CD14-positive monocyte (primary cell): ENCODE results near the gene TOLLIP. TPM values are rescaled to one million over a fixed set of nuclear protein-coding genes. Genes with fewer than 3 reads are reported as not detected.
"Not testable (repeated sequence)": the region's sequence is repeated elsewhere in the genome, so short reads cannot be mapped to it uniquely, and the experiment has no call there.

Source experiments
- DNase-seq, 3 donors: peaks; one replicate each; pipeline ENCODE4 v3.0.0-alpha.2; 2011 to 2022
- H2AFZ ChIP-seq: 2 replicates; pipeline ENCODE4 v1.6.0; 2012; ENCODE audit warnings: mild to moderate bottlenecking, low read depth, low read length, inconsistent platforms; ENCODE audit not compliant: insufficient read depth, poor library complexity, severe bottlenecking
- H3K27ac ChIP-seq, 2 donors: 1 replicate in 1 of 2; 2 replicates in 1 of 2; pipeline ENCODE4 v1.5.1; 2012 to 2013; ENCODE audit warnings: low read length in 2 of 2, control low read depth in 1 of 2, inconsistent platforms in 1 of 2, low read depth in 1 of 2, mild to moderate bottlenecking in 1 of 2
- H3K27me3 ChIP-seq, 2 donors: one replicate each; pipeline versions ENCODE4 v1.6.0 to v1.6.1; 2011 to 2013; ENCODE audit warnings: low read length in 2 of 2; ENCODE audit not compliant: control insufficient read depth in 2 of 2, insufficient read depth in 2 of 2
- H3K36me3 ChIP-seq, 2 donors: replicated peaks in 1 of 2; 1 replicate in 1 of 2; 2 replicates in 1 of 2; pipeline versions ENCODE4 v1.5.1 to v1.6.1; 2012 to 2013; ENCODE audit warnings: low read length in 2 of 2, control low read depth in 1 of 2, inconsistent platforms in 1 of 2, mild to moderate bottlenecking in 1 of 2; ENCODE audit not compliant: insufficient read depth in 2 of 2, control insufficient read depth in 1 of 2
- H3K4me1 ChIP-seq, 2 donors: 1 replicate in 1 of 2; 2 replicates in 1 of 2; pipeline versions ENCODE4 v1.5.1 to v1.6.1; 2012 to 2013; ENCODE audit warnings: low read length in 2 of 2, control low read depth in 1 of 2, inconsistent platforms in 1 of 2, mild to moderate bottlenecking in 1 of 2, moderate library complexity in 1 of 2; ENCODE audit not compliant: insufficient read depth in 2 of 2, control insufficient read depth in 1 of 2
- H3K4me2 ChIP-seq: replicated peaks from 2 replicates; pipeline ENCODE3; 2012; ENCODE audit warnings: low read length, moderate library complexity, mild to moderate bottlenecking; ENCODE audit not compliant: poor library complexity, severe bottlenecking; ENCODE audit errors: extremely low read depth
- H3K4me3 ChIP-seq, 3 experiments: fragments of 200-600 bp in 1 of 3; sonication (generic) in 1 of 3; replicated peaks in 1 of 3; 1 replicate in 2 of 3; 2 replicates in 1 of 3; pipeline ENCODE4 v1.5.1; 2011 to 2013; ENCODE audit warnings: low read length in 3 of 3, mild to moderate bottlenecking in 3 of 3, control low read depth in 2 of 3, low read depth in 2 of 3, inconsistent platforms in 1 of 3, moderate library complexity in 1 of 3
- H3K79me2 ChIP-seq: 2 replicates; pipeline ENCODE4 v1.6.0; 2012; ENCODE audit warnings: mild to moderate bottlenecking, control low read depth, inconsistent platforms, low read length, moderate library complexity; ENCODE audit not compliant: insufficient read depth
- H3K9ac ChIP-seq: 2 replicates; pipeline ENCODE4 v1.6.0; 2017; ENCODE audit warnings: low read length, mild to moderate bottlenecking; ENCODE audit not compliant: insufficient read depth, poor library complexity, severe bottlenecking
- H3K9me3 ChIP-seq, 2 donors: replicated peaks in 1 of 2; 1 replicate in 1 of 2; 2 replicates in 1 of 2; pipeline versions ENCODE4 v1.5.1 to v1.6.1; 2012 to 2013; ENCODE audit warnings: low read length in 2 of 2, control low read depth in 1 of 2; ENCODE audit not compliant: control insufficient read depth in 1 of 2, insufficient read depth in 1 of 2
- H4K20me1 ChIP-seq: 2 replicates; pipeline ENCODE4 v1.6.0; 2012; ENCODE audit warnings: mild to moderate bottlenecking, low read length, control low read depth, moderate library complexity; ENCODE audit not compliant: insufficient read depth
- H3K27ac Mint-ChIP-seq, 7 donors: one replicate each; pipeline ENCODE4 v1.8.0; 2020; ENCODE audit warnings: mild to moderate bottlenecking in 7 of 7, mixed read lengths in 7 of 7, moderate library complexity in 6 of 7, inconsistent platforms in 2 of 7
- H3K27me3 Mint-ChIP-seq, 3 donors: one replicate each; pipeline ENCODE4 v1.8.0; 2021 to 2022; ENCODE audit warnings: low read depth in 3 of 3, mild to moderate bottlenecking in 3 of 3, mixed read lengths in 3 of 3, moderate library complexity in 3 of 3, inconsistent platforms in 1 of 3
- H3K36me3 Mint-ChIP-seq, 2 donors: one replicate each; pipeline ENCODE4 v1.8.0; 2020; ENCODE audit warnings: mixed read lengths in 2 of 2, inconsistent platforms in 1 of 2, mild to moderate bottlenecking in 1 of 2
- H3K4me1 Mint-ChIP-seq: one replicate; pipeline ENCODE4 v1.8.0; 2020; ENCODE audit warnings: mild to moderate bottlenecking, mixed read lengths
- H3K4me3 Mint-ChIP-seq, 2 donors: one replicate each; pipeline ENCODE4 v1.8.0; 2020; ENCODE audit warnings: mild to moderate bottlenecking in 2 of 2, mixed read lengths in 2 of 2, moderate library complexity in 1 of 2
- H3K9me3 Mint-ChIP-seq, 7 donors: one replicate each; pipeline ENCODE4 v1.8.0; 2020 to 2022; ENCODE audit warnings: mixed read lengths in 7 of 7, mild to moderate bottlenecking in 6 of 7, moderate library complexity in 6 of 7, inconsistent platforms in 2 of 7
- WGBS: methylation state at CpG from one replicate; pipeline ENCODE4 v1.1.5; 2013; ENCODE audit warnings: missing lambda C conversion rate; ENCODE audit not compliant: insufficient coverage; 5-methylcytosine and 5-hydroxymethylcytosine counted together
- intact Hi-C, 2 donors: fragments of 100-400 bp; cut with micrococcal nuclease; formaldehyde crosslinking; loops; one replicate each; pipeline versions ENCODE4 v1.15.0 to v1.15.1; 2023
- polyA plus RNA-seq, 3 donors: library from polyadenylated mRNA; depleted of rRNA in 1 of 3; unstranded in 2 of 3; stranded (reverse) in 1 of 3; fragments of 300-500 nt in 2 of 3; fragments of >200 nt in 1 of 3; fragmentation: Illumina TruSeq in 2 of 3; gene quantifications; 1 replicate in 2 of 3; 2 replicates in 1 of 3; pipeline ENCODE4 v1.2.3, GENCODE V29; 2012 to 2021
- TF ChIP-seq, protein P1 (sequence below): fragments of 200-600 bp; IDR thresholded peaks from one replicate; pipeline ENCODE4 v1.8.0; 2022; ENCODE audit warnings: antibody characterized with exemption, mild to moderate bottlenecking

TOLLIP gene
- polyA plus RNA-seq, 3 donors: 67.9 to 72.1 (median 71.7) TPM

DNA sequence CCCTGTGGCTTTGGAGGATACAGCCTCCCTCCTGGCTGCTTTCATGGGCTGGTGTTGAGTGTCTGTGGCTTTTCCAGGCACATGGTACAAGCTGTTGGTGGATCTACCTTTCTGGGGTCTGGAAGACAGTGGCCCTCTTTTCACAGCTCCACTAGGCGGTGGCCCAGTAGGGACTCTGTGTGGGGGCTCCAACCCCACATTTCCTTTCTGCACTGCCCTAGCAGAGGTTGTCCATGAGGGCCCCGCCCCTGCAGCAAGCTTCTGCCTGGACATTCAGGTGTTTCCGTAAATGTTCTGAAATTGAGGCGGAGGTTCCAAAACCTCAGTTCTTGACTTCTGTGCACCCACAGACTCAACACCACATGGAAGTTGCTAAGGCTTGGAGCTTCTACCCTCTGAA, 44.0 kb downstream of the TOLLIP start:
- Mint-ChIP-seq H3K27ac (peak overlapping the region in 1 of 7 donors; percentile 9), H3K36me3 (peaks cover 2 to 10% of the 10 kb centered on the region in 2 donors), H3K4me1 (peaks cover 11% of the 10 kb centered on the region), H3K9me3 (peaks cover 13 to 29% (median 24%) of the 10 kb centered on the region in 7 donors)
- Histone ChIP-seq H3K4me1 (peaks cover 16 to 18% of the 10 kb centered on the region in 2 donors), H3K9me3 (peaks cover 8 to 13% of the 10 kb centered on the region in 2 donors)
- not testable (repeated sequence) for H3K27me3 ChIP-seq, H2AFZ ChIP-seq, DNase-seq, H3K4me3 ChIP-seq, H3K4me3 Mint-ChIP-seq, H4K20me1 ChIP-seq, H3K4me2 ChIP-seq, H3K36me3 ChIP-seq, H3K27ac ChIP-seq, H3K27me3 Mint-ChIP-seq, H3K9ac ChIP-seq, H3K79me2 ChIP-seq
- WGBS: 96% methylated on average over 4 of the region's 4 CpGs
- intact Hi-C loops: loop anchor here (5.0 to 10.0 kb wide), 2 partner anchors 37 to 69 kb away; no protein-coding TSS in a partner anchor

- Mint-ChIP-seq H3K9me3 (peaks cover 13 to 29% (median 24%) of the 10 kb centered on the region in 7 donors), H3K27ac (peak overlapping the region in 4 of 7 donors; percentile 3 to 88 (median 55)), H3K4me1 (peaks cover 11% of the 10 kb centered on the region), H3K36me3 (peaks cover 2 to 10% of the 10 kb centered on the region in 2 donors)
- peaks cover 8 to 13% of the 10 kb centered on the region in 2 donors for H3K9me3 ChIP-seq
- not testable (repeated sequence) for H3K27me3 ChIP-seq, H3K27me3 Mint-ChIP-seq, H3K36me3 ChIP-seq, H3K79me2 ChIP-seq, H3K27ac ChIP-seq, H3K4me3 ChIP-seq, H4K20me1 ChIP-seq, H3K4me3 Mint-ChIP-seq, H3K9ac ChIP-seq, H2AFZ ChIP-seq, H3K4me2 ChIP-seq
- intact Hi-C loops: loop anchor here (5.0 to 10.0 kb wide), 2 partner anchors 70 to 73 kb away; no protein-coding TSS in a partner anchor
- TF ChIP-seq, protein P1, sequence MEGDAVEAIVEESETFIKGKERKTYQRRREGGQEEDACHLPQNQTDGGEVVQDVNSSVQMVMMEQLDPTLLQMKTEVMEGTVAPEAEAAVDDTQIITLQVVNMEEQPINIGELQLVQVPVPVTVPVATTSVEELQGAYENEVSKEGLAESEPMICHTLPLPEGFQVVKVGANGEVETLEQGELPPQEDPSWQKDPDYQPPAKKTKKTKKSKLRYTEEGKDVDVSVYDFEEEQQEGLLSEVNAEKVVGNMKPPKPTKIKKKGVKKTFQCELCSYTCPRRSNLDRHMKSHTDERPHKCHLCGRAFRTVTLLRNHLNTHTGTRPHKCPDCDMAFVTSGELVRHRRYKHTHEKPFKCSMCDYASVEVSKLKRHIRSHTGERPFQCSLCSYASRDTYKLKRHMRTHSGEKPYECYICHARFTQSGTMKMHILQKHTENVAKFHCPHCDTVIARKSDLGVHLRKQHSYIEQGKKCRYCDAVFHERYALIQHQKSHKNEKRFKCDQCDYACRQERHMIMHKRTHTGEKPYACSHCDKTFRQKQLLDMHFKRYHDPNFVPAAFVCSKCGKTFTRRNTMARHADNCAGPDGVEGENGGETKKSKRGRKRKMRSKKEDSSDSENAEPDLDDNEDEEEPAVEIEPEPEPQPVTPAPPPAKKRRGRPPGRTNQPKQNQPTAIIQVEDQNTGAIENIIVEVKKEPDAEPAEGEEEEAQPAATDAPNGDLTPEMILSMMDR: peak; percentile 31
- peaks cover 16 to 18% of the 10 kb centered on the region in 2 donors for H3K4me1 ChIP-seq
- peak; percentile 47 to 76 (median 48) for DNase-seq
- WGBS: no CpG with 5 or more reads among the region's 3 CpGs
Observed at GRCh38 chr11:1264444-1264843, 45.0 kb downstream of the TOLLIP start.
